ENCODE measurements around the gene IFT81.
"Not testable (repeated sequence)": the region's sequence is repeated elsewhere in the genome, so short reads cannot be mapped to it uniquely, and the experiment has no call there.

IFT81 gene, protein sequence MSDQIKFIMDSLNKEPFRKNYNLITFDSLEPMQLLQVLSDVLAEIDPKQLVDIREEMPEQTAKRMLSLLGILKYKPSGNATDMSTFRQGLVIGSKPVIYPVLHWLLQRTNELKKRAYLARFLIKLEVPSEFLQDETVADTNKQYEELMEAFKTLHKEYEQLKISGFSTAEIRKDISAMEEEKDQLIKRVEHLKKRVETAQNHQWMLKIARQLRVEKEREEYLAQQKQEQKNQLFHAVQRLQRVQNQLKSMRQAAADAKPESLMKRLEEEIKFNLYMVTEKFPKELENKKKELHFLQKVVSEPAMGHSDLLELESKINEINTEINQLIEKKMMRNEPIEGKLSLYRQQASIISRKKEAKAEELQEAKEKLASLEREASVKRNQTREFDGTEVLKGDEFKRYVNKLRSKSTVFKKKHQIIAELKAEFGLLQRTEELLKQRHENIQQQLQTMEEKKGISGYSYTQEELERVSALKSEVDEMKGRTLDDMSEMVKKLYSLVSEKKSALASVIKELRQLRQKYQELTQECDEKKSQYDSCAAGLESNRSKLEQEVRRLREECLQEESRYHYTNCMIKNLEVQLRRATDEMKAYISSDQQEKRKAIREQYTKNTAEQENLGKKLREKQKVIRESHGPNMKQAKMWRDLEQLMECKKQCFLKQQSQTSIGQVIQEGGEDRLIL

DNA sequence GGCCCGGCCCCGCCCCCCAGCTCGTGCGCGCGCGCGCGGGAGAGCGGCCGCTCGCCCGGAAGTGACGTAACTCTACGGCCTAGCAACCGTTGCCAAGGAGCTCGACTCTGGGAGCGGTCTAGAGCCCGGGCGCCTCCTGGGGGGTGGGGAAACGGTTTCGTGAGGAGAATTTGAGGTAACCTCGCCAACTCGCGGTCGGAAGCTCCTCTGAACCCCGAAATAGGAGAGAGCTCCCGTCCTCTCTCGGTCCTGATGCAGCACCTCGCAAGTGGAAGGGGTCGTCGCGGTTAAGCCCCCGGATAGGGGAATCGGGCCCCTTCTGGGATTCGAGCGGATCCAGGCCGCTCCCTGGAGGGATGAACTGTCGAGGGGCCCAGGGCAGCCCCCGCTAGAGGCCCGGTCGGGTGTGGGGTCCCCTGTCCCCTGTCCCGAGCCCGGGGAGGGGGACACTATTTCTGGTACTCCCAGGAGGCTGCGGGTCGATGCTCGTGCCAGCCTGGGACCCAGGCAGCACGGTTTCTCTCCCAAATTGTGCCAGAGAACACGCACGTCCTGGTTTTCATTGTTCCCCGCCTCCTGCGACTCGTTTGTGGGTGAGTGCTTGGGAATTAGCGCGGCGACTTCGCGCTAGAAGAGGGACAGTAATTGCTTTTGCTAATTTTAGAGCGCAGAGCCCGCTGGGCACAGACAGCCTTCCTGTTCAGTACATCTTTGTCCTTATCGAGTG, at the start of gene IFT81:
Gene IFT81, plus strand, starts transcription at position 89 of the 727 bp plus-strand sequence. CDS start 3,024 bp downstream, outside the sequence.
- peak; percentile 95 for DNase-seq

DNA sequence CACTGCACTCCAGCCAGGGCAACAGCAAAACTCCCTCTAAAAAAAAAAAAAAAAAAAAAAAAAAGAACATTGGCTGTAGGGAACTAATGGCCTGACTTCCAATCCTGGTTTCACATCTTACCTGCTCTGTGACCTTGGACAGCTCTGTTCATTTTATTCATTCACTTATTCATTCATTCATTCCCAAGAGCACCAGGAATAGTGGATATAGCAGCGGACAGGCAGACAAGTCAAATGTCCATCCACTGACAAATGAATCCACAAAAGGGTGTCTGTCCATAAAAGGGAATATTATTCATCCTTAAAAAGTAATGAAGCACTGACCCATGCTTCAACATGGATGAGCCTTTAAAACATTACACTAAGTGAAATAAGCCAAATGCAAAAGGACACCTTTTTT, 48.3 kb upstream of the IFT81 start:
- no peak for DNase-seq

DNA sequence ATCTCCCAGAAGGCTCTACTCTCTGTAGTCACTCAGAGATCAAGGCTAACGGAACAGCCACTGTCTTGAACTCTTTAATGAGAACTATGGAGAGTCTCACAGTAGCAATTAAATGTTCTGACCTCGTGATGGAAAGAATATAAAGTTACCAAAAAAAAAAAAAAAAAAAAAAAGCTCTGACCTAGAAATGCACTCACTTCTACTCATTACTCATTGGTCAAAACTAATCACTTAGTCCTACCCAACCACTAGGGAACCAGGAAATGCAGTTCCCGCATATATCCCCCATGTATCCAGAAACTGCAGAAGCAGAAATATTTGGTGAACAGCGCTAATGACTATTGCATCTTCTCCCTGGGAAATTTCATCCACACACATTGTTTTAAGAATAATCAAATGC, 46.4 kb upstream of the IFT81 start:
- no peak for DNase-seq

DNA sequence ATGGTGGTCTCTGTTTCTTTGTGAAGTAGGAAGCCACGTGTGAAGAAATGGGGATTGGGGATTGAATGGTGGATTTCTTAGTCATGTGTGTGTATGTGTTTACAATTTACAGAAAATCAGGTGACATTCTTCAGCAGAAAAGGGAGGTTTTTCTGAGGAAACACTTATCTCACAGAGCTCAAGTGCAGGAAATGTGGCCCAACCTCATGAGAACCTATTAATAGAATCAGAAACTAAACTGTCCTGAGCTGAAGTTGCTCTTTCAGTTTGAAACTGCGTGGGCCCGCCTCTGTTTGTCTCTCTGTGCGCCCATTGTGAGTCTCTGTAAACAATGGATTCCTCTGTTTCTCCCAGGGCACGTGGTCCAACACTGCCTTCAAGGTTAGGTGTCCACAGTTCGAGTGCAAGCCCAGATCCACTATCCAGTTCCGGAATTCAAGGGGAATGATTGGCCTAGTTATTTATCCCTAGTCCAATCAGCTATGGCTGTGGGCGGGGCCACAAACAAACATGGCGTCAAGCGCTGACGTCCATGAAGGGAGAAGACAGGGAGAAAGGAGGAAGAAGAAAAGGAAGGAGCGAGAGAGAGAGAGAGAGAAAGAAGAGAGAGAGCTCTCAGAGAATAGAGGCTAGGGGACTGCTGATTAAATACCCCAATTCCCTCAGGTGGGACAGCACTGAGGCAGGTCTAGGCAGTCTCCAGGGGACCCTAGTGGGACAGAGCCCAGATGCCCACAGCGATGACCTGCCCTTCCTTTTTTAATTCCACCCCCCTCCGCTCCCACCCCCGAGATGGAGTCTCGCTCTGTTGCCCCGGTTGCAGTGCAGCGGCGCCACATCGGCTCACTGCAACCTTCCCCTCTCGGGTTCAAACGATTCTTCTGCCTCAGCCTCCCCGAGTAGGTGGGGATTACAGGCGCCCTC, 44.4 kb upstream of the IFT81 start:
- peak; percentile 80 for DNase-seq

DNA sequence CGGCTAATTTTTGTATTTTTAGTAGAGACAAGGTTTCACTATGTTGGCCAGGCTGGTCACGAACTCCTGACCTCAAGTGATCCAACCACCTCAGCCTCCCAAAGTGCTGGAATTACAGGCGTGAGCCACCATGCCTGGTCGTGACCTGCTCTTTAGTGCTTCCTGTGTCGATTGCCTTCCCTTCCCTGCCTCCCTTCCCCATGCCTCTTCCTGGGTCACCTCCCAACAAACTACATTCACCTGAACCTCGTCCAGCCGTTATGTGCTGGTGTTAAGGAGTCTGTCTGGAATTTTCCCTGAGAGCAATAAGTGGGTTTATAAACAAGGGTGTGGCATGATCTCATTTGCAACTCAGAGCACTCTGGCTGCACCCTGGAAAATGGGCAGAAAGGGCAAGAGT, 43.7 kb upstream of the IFT81 start:
- no peak for DNase-seq

DNA sequence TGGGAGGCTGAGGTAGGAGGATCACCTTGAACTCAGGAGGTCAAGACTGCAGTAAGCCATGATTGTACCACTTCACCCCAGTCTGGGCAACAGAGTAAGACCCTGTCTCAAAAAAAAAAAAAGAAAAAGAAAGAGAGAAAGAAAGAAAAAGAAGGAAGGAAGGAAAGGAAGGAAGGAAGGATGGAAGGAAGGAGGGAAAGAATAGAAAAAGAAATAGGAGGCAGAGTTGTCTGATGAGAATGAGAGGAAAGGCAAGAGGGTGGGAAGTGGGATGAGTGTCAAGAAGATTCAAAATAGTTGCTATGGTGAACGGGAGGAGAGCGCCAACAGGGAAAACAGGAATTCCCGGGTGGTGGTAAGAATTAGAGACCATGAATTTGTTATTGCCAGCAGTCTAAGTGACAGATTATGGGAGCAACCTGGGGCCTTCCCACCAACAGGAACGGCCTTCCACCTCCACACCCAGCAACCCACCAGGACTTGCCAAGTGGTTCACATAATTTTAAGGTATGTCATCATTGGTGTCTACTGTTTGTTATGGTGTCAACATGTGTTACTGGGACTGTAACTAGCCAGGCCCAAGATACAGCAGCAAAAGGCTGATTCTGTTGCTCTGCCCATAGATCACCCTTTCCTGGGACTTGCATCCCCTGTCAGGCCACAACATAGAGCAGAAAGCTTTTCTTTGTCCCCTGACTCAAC, 39.7 kb upstream of the IFT81 start:
- no peak for DNase-seq

DNA sequence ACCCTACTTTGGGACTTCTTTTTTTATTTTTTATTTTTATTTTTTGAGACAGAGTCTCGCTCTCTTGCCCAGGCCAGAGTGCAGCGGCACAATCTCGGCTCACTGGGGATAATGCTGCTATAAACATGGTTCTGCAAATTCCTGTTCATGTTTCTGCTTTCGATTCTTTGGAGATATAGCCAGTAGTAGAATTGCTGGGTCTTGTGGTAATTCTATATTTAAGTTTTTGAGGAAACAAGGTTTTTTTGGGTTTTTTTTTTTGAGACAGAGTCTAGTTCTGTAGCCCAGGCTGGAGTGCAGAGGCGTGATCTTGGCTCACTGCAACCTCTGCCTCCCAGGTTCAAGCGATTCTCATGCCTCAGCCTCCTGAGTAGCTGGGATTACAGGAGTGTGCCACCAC, 35.9 kb upstream of the IFT81 start:
- DNase-seq, result not testable (repeated sequence)

DNA sequence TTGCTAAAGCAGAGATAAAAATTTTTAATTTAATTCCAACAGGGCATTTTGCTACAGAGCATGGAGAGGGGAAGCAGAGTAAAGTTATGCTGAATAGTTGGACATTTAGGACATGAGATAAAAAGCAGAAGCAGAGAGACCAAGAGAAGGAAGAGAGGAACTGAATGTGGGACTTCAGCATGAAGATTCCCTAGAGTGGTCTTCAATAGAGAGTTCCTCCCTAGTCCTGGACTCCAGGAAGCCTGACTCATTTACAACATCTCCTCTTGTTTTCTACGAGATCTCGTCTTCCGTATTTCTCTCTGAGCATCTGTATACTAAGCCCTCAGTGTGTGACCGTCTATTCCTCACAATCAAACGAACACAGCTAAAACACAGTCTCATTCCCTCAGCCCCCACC, 35.2 kb upstream of the IFT81 start:
- no peak for DNase-seq

DNA sequence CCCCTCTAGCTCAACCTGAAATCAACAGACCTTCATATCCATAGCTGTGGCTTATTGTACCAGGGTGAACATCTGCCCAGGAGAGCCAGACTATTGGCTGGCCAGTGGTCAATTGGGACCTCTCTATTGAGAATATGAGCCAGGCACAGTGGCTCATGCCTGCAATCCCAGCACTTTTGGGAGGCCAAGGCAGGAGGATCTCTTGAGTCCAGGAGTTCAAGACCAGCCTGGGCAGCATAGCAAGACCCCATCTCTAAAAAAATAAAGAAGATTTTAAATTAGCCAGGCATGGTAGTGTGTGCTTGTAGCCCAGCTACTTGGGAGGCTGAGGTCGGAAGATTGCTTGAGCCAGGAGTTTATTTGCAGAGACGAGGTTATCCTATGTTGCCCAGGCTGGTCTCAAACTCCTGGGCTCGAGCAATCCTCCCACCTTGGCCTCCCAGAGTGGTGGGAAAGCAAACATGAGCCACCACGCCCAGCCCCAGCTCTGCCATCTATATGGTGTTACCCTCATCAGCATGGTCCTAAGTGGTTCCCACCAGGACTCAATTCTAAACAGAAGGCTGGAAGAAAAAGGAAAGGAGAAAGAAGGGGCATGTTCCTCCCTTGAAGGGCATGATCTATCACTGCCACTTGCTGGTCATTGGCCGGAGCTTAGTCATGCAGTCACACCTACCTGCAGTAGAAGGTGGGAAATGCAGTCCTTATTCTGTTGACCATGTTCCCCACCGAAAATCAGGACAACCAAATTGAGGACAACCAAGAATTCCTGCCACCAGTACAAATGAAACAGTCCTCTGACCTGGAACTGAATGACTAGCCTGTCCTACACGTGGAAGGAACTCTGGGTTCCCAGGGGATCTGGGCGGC, 33.7 kb upstream of the IFT81 start:
- DNase-seq, result no peak

DNA sequence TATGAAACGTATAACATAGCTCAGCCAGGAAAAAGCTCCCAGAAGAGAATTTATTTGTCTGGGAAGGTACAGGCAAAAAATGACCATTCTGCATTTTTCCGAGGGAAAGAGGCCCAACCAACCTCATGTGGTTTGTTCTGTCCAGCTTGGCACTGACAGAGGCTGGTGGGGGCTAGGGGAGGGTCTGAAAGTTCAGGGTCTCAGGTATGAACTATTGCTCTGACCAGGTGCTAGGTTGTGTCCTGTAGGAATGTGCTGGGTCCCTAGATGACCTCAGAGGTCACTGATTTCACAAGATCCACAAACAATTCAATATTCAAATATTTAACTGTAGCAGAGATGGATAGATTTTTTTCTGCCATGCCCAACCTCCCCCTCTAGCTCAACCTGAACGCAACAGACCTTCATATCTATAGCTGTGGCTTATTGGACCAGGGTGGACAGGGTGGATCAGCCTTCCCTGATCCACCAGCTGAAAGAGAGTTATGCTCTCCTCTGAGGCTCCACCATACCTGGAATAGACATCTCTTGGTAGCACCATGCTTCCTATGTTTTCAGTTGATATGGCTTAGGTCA, 32.9 kb upstream of the IFT81 start:
- DNase-seq, result no peak

DNA sequence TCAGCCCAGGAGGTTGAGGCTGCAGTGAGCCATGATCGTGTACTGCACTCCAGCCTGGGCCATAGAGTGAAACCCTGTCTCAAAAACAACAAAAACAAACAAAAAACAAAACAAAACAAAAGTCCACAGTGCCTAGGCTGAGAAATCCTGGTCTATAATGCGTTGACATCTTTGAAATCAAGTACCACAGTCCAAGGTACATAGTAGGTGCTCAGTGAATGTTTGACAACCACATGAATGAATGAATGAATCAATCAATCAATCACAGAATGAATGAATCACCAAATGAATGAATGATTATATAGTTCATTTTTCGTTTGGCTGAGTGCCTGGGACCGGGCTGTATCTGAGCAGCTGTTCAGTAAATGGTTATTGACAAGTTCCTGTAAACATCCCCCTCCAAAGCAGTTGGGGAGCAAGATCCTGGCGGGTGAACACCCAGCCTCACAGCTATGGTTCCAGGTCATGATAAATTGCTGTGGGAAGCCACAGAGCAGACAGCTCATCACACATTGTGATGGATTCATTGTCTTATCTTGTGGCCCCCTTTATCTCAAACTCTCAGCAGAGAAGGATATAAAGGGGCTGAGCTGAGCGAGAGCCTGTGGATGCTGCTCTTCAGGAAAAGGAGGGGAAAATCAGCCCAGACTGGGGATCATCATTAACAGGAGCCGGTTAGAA, 30.4 kb upstream of the IFT81 start:
- DNase-seq, result no peak

DNA sequence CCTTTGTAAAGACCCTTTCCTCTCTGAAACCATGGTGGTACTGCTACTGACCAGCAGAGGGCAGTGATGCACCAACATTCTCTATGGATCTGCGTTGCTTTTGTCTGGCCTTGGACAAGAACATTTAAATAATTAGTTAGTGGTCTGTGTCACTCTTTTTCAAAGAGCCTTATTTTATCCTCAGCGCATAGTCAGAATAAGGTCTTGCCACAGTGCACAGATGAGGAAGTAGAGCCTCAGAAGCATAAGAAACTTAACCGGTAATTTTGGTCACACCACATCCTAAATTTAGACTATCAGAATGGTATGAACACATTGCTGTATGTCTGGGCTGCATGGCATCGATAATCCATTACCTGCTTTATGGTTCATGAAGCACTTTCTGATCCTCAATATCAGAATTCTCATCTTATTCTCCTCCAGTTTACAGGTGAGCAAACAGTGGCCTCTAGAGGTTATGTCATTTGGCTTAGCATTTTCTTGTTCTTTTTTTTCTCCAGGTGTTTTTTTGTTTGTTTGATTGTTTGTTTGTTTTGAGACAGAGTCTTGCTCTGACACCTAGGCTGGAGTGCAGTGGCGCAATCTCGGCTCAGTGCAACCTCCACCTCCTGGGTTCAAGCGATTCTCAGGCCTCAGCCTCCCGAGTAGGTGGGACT, 23.7 kb upstream of the IFT81 start:
- peak; percentile 70 for DNase-seq

DNA sequence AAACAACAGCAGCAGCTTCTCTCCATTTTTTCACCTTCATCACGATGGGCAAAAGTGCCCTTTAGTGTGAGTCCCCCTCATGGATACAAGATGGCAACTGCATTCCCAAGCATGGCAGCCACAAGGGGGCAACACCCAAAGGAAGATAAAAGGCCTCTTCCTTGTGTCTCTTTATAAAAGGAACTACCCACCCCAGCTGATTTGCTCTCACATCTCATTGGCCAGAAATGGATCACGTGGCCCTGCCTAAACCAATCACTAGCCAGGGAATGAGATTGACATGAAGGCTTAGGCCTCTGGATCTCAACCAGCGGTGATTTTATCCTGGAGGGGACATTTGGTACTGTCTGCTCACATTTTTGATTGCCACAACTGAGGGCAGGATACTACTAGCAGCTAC, 21.9 kb upstream of the IFT81 start:
- DNase-seq, result peak; percentile 22

DNA sequence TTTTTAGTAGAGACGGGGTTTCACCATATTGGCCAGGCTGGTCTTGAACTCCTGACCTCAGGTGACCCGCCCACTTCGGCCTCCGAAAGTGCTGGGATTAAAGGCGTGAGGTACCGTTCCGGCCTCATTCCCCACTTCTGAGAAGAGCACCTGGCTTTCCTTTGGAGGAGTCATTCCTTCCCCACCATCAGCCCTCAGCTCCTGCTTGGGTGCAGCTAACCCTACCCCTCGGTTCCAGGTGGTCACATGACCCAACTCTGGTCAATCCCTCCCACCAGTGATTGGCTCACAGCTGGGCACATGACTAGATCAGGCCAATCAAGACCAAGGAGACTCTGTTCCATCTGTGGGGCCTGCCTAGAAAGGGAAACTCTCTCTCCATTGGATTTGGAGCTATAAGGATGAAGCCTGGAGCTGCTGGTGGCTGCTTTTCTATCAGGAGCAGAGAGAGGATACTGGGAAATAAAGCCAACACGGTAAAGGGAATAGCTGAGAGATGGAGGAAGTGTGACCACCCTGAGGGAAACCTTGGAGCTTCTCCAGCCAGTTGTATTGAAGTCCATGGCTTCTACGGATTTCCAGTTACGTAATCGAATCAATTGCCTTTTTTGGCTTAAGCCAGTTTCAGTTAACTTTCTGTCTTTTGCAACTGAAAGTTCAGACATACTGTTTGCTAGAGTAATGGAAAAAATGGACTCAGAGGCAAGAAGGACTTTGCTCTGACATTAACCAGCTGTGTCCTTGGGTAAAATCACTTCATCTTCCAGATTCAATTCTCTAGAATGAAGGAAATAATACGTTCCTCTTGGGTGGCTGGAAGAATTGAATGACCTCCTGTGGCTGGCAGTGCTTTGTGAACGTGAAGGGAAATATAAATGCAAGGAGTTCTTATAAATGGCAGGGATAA, 19.7 kb upstream of the IFT81 start:
- DNase-seq, result no peak

DNA sequence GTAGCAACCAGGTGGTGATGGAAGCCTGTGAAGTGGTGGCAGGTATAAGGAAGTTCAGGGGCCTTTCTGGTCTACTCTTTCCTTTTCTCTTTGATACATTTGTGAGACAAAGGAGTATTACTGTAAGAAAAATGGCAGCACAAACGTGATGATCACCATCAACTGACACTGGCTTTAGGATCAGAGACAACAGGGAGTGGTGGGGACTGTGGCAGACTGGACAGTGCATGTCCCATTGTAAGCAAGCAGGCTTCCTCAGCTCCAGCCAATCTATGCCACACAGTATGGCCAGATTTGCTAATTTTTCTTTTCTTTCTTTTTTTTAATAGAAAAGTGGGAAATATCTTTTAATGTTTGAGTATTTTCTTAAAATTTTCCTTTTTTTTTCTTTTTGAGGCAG, 19.0 kb upstream of the IFT81 start:
- no peak for DNase-seq

DNA sequence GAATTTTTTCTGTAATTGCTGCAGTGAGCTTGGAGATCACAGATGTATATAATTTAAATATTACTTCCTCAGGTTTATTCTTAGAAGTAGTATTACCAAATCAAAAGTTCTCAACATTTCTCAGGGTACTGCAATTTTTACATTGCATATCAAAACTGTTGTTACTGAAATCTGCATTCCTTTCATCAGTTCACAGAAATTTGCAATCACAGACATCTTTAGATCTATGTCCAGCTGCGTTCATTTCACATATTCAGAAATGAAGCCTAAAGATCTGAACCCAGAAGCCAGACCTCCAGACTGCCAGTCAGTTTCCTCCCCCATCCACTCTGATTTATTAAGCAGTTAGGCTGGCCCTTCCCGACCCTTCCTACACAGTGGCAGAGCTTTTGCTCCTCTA, 18.2 kb upstream of the IFT81 start:
- no peak for DNase-seq

DNA sequence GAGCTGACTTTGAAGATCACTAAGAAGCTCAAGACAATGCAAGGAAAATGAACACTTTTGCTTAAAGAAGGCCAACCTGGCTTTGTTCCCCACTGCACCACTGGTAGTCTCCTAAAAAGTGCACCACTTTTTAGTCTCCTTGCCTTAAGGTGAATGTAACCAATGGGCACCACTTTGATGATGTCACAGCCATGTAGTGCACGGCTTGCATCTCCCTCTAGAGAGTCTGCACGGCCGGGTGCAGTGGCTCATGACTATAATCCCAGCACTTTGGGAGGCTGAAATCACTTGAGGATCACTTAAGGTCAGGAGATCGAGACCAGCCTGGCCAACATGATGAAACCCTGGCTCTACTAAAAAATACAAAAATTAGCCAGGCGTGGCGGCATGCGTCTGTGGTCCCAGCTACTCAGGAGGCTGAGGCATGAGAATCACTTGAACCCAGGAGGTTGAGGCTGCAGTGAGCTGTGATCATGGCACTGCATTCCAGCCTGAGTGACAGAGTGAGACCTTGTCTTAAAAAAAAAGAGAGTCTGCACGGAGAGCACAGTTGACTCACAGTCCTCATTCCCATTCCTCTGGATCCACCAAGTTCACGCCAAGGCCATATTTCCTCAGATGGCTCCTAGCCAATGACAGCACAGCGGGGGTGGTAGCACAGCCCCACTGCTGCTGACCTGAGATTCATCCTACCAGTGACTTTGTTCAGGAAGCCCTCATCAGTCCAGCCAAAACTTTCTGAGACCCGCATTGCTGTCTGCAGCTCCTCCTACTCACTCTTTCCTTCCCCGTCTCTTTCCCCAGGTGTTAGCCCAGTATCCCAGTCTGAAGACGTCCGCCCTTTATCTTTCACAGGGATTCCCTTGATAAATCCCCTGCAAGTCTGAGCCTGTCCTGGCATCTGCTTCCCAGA, 16.5 kb upstream of the IFT81 start:
- no peak for DNase-seq

All from CD4-positive, alpha-beta T cell treated with Interleukin-6 for 4 hours (primary cell).